HCT116 (cell line): ENCODE results near the gene LRRTM3.

ENCODE experiments used
- CEBPB ChIP-seq: IDR thresholded peaks from 2 replicates; pipeline ENCODE4 v1.6.1; 2012; ENCODE audit warnings: low read depth
- CTCF ChIP-seq, 3 experiments: fragments of 200-600 bp in 1 of 3; sonication (generic) in 1 of 3; IDR thresholded peaks in 2 of 3; conservative IDR thresholded peaks in 1 of 3; 2 replicates each; pipeline ENCODE4 v1.5.1; 2012 to 2017; ENCODE audit warnings: low read depth in 2 of 3, low read length in 2 of 3, antibody characterized with exemption in 1 of 3, borderline replicate concordance in 1 of 3, control low read depth in 1 of 3, mild to moderate bottlenecking in 1 of 3, mixed read lengths in 1 of 3, mixed run types in 1 of 3, moderate library complexity in 1 of 3; ENCODE audit not compliant: insufficient read depth in 1 of 3
- EGR1 ChIP-seq: IDR thresholded peaks from 2 replicates; pipeline ENCODE4 v1.6.1; 2012; ENCODE audit warnings: low read depth
- ELF1 ChIP-seq: IDR thresholded peaks from 2 replicates; pipeline ENCODE4 v1.6.1; 2012; ENCODE audit warnings: low read depth, borderline replicate concordance
- EZH2 ChIP-seq: fragments of 200-600 bp; sonication (generic); IDR thresholded peaks from 2 replicates; pipeline ENCODE4 v1.6.1; 2017; ENCODE audit warnings: antibody characterized with exemption, mixed run types
- EZH2phosphoT487 ChIP-seq: fragments of 200-600 bp; IDR thresholded peaks from 2 replicates; pipeline ENCODE4 v1.6.1; 2018; ENCODE audit warnings: antibody characterized with exemption, borderline replicate concordance
- JUND ChIP-seq: IDR thresholded peaks from 2 replicates; pipeline ENCODE4 v1.6.1; 2012
- POLR2A ChIP-seq: IDR thresholded peaks from 2 replicates; pipeline ENCODE4 v1.7.0; 2011; ENCODE audit warnings: borderline replicate concordance; ENCODE audit not compliant: insufficient read depth, insufficient read length; ENCODE audit errors: extremely low read depth
- POLR2AphosphoS5 ChIP-seq: IDR thresholded peaks from 2 replicates; pipeline ENCODE4 v1.6.1; 2011; ENCODE audit warnings: mild to moderate bottlenecking, low read depth, low read length, moderate library complexity
- RAD21 ChIP-seq: IDR thresholded peaks from 2 replicates; pipeline ENCODE4 v1.6.1; 2012; ENCODE audit warnings: low read depth, mild to moderate bottlenecking
- SIN3A ChIP-seq: IDR thresholded peaks from 2 replicates; pipeline ENCODE4 v1.6.1; 2012; ENCODE audit warnings: low read depth
- SRF ChIP-seq: IDR thresholded peaks from 2 replicates; pipeline ENCODE4 v1.6.1; 2012; ENCODE audit warnings: low read depth
- TCF7L2 ChIP-seq: IDR thresholded peaks from 2 replicates; pipeline ENCODE4 v1.7.0; 2011; ENCODE audit warnings: borderline replicate concordance, inconsistent platforms; ENCODE audit not compliant: insufficient read depth, insufficient read length; ENCODE audit errors: extremely low read depth

- no peak for TF ChIP-seq CTCF (IDR thresholded peaks at IDR 0.05 in 2 of 3, conservative IDR thresholded peaks at IDR 0.05 in 1 of 3; ENCODE audit: borderline replicate concordance in 1 of 3, insufficient read depth in 1 of 3, low read depth in 2 of 3, low read length in 2 of 3)
- no peak for TF ChIP-seq TCF7L2
- TF ChIP-seq RAD21 = no peak
- no peak for TF ChIP-seq EZH2phosphoT487
- TF ChIP-seq POLR2AphosphoS5 = no peak
- no peak for TF ChIP-seq EGR1
- no peak for TF ChIP-seq EZH2
- TF ChIP-seq POLR2A = no peak
- no peak for TF ChIP-seq CEBPB
- no peak for TF ChIP-seq ELF1
- no peak for TF ChIP-seq SRF
- TF ChIP-seq JUND = no peak
- no peak for TF ChIP-seq SIN3A
These were observed 9.8 kb upstream of the LRRTM3 start for GRCh38 chr10:66916030-66916429.
